H1 (cell line): ENCODE measurements around the gene KNOP1. TPM values are rescaled to one million over a fixed set of nuclear protein-coding genes. Genes with fewer than 3 reads are reported as not detected.
A peak's percentile ranks its signal among the peaks of the same experiment; 100 is the strongest.

Experiments
- CTCF ChIA-PET: fragments of 300-600 bp; sonication (Branson Sonifier 250); formaldehyde crosslinking; loops from one replicate; lab custom pipeline; 2021; ENCODE audit not compliant: partially characterized antibody; lab: Charles Lee
- POLR2A ChIA-PET: fragments of 300-600 bp; sonication (Branson Sonifier 250); formaldehyde crosslinking; loops from one replicate; lab custom pipeline; 2021; ENCODE audit warnings: inconsistent platforms; ENCODE audit not compliant: partially characterized antibody; lab: Charles Lee
- DNase-seq, 2 experiments: peaks; one replicate each; pipeline versions ENCODE4 v3.0.0 to v3.0.0-alpha.2; 2010 to 2022; ENCODE audit warnings: low spot score in 2 of 2, low read depth in 1 of 2, mixed read lengths in 1 of 2
- FAIRE-seq: peaks from 2 replicates; lab custom pipeline; 2011; peaks lifted over from hg19 to GRCh38; lab: Jason Lieb, UNC
- H2AFZ ChIP-seq: 2 replicates; pipeline ENCODE4 v1.8.1; 2012; ENCODE audit warnings: low read length, inconsistent platforms
- H2AK5ac ChIP-seq: 2 replicates; pipeline ENCODE4 v1.6.1; 2013; ENCODE audit warnings: low read depth, low read length
- H2BK120ac ChIP-seq: replicated peaks from 2 replicates; pipeline ENCODE3; 2013; ENCODE audit warnings: low read depth, low read length, inconsistent platforms
- H2BK12ac ChIP-seq: 2 replicates; pipeline ENCODE4 v1.6.1; 2013; ENCODE audit warnings: low read depth, low read length
- H2BK15ac ChIP-seq: 2 replicates; pipeline ENCODE4 v1.6.1; 2013; ENCODE audit warnings: low read length
- H2BK20ac ChIP-seq: 2 replicates; pipeline ENCODE4 v1.6.1; 2013; ENCODE audit warnings: low read length
- H2BK5ac ChIP-seq: 2 replicates; pipeline ENCODE4 v1.6.1; 2013; ENCODE audit warnings: low read depth, low read length
- H3K14ac ChIP-seq: 2 replicates; pipeline ENCODE4 v1.6.1; 2013; ENCODE audit warnings: inconsistent platforms; ENCODE audit not compliant: insufficient read length
- H3K18ac ChIP-seq: 2 replicates; pipeline ENCODE4 v1.6.1; 2013; ENCODE audit warnings: low read length; ENCODE audit errors: extremely low read depth
- H3K23ac ChIP-seq: 2 replicates; pipeline ENCODE4 v1.6.1; 2013; ENCODE audit warnings: inconsistent platforms; ENCODE audit not compliant: insufficient read length
- H3K23me2 ChIP-seq: 2 replicates; pipeline ENCODE4 v1.6.1; 2013; ENCODE audit warnings: low read depth, low read length
- H3K27ac ChIP-seq: 2 replicates; pipeline ENCODE4 v1.6.1; 2011; ENCODE audit warnings: low read depth, low read length, inconsistent platforms
- H3K27me3 ChIP-seq, 4 experiments: replicated peaks in 1 of 4; 1 replicate in 1 of 4; 2 replicates in 3 of 4; pipeline versions ENCODE4 v1.6.1 to v1.8.1; 2011 to 2013; ENCODE audit warnings: low read length in 3 of 4, mild to moderate bottlenecking in 3 of 4, inconsistent platforms in 2 of 4, mixed read lengths in 2 of 4, moderate library complexity in 1 of 4; ENCODE audit not compliant: control insufficient read depth in 3 of 4, insufficient read depth in 3 of 4; ENCODE audit errors: extremely low read depth in 1 of 4
- H3K36me3 ChIP-seq, 4 experiments: 2 replicates each; pipeline versions ENCODE4 v1.6.1 to v1.8.1; 2011 to 2013; ENCODE audit warnings: mild to moderate bottlenecking in 4 of 4, low read length in 3 of 4, moderate library complexity in 2 of 4, control low read depth in 1 of 4, inconsistent platforms in 1 of 4; ENCODE audit not compliant: insufficient read depth in 4 of 4, control insufficient read depth in 2 of 4
- H3K4ac ChIP-seq: replicated peaks from 2 replicates; pipeline ENCODE3; 2013; ENCODE audit warnings: low read length, low read depth, mixed read lengths, inconsistent platforms; ENCODE audit not compliant: insufficient read length
- H3K4me1 ChIP-seq, 4 experiments: replicated peaks in 1 of 4; 1 replicate in 1 of 4; 2 replicates in 3 of 4; pipeline versions ENCODE4 v1.6.1 to v1.8.1; 2011 to 2013; ENCODE audit warnings: low read length in 3 of 4, inconsistent platforms in 2 of 4, mixed read lengths in 1 of 4; ENCODE audit not compliant: insufficient read depth in 4 of 4, control insufficient read depth in 3 of 4
- H3K4me2 ChIP-seq, 2 experiments: 2 replicates each; pipeline versions ENCODE4 v1.6.1 to v1.8.1; 2011 to 2013; ENCODE audit warnings: low read depth in 2 of 2, low read length in 2 of 2, control low read depth in 1 of 2, inconsistent platforms in 1 of 2, mild to moderate bottlenecking in 1 of 2; ENCODE audit not compliant: insufficient read depth in 1 of 2
- H3K4me3 ChIP-seq, 4 experiments: fragments of 200-600, 300-600 bp in 1 of 4; sonication (generic), shearing (Covaris generic), sonication (Bioruptor Twin) in 1 of 4; 2 replicates each; pipeline versions ENCODE4 v1.5.1 to v1.8.1; 2011 to 2016; ENCODE audit warnings: low read length in 4 of 4, low read depth in 3 of 4, control low read depth in 2 of 4, inconsistent platforms in 2 of 4, mild to moderate bottlenecking in 2 of 4, mixed read lengths in 1 of 4, moderate library complexity in 1 of 4; ENCODE audit not compliant: insufficient read depth in 2 of 4; ENCODE audit errors: extremely low read depth in 1 of 4
- H3K56ac ChIP-seq: replicated peaks from 2 replicates; pipeline ENCODE3; 2013; ENCODE audit warnings: low read depth, mild to moderate bottlenecking, mixed read lengths, low read length, inconsistent platforms; ENCODE audit not compliant: insufficient read length
- H3K79me1 ChIP-seq: 2 replicates; pipeline ENCODE4 v1.6.1; 2013; ENCODE audit warnings: low read depth, low read length, control low read depth
- H3K79me2 ChIP-seq, 2 experiments: 2 replicates each; pipeline versions ENCODE4 v1.6.1 to v1.8.1; 2012 to 2013; ENCODE audit warnings: low read length in 2 of 2, mild to moderate bottlenecking in 2 of 2, inconsistent platforms in 1 of 2; ENCODE audit not compliant: insufficient read depth in 2 of 2, control insufficient read depth in 1 of 2
- H3K9ac ChIP-seq, 4 experiments: replicated peaks in 1 of 4; 1 replicate in 1 of 4; 2 replicates in 3 of 4; pipeline versions ENCODE4 v1.6.1 to v1.8.1; 2011 to 2013; ENCODE audit warnings: low read depth in 3 of 4, low read length in 3 of 4, control low read depth in 2 of 4, mild to moderate bottlenecking in 2 of 4, moderate library complexity in 2 of 4, inconsistent platforms in 1 of 4; ENCODE audit errors: extremely low read depth in 1 of 4
- H3K9me3 ChIP-seq, 2 experiments: 2 replicates each; pipeline versions ENCODE4 v1.6.1 to v1.8.1; 2012 to 2013; ENCODE audit warnings: mild to moderate bottlenecking in 2 of 2, moderate library complexity in 2 of 2, control low read depth in 1 of 2, inconsistent platforms in 1 of 2, low read depth in 1 of 2, low read length in 1 of 2, mixed read lengths in 1 of 2; ENCODE audit not compliant: insufficient read depth in 2 of 2
- H4K20me1 ChIP-seq, 2 experiments: replicated peaks in 1 of 2; 2 replicates each; pipeline versions ENCODE3 to v1.8.1; 2011 to 2013; ENCODE audit warnings: inconsistent platforms in 2 of 2, low read length in 2 of 2, mild to moderate bottlenecking in 1 of 2; ENCODE audit not compliant: insufficient read depth in 2 of 2, control insufficient read depth in 1 of 2
- H4K5ac ChIP-seq: 2 replicates; pipeline ENCODE4 v1.6.1; 2013; ENCODE audit warnings: low read length, low read depth, mixed read lengths, inconsistent platforms; ENCODE audit not compliant: insufficient read length
- H4K8ac ChIP-seq: 2 replicates; pipeline ENCODE4 v1.8.0; 2013; ENCODE audit warnings: mild to moderate bottlenecking, moderate library complexity, low read length, inconsistent platforms; ENCODE audit not compliant: insufficient read depth; ENCODE audit errors: extremely low read depth
- H4K91ac ChIP-seq: replicated peaks from 2 replicates; pipeline ENCODE3; 2013; ENCODE audit warnings: low read length, mixed read lengths, inconsistent platforms; ENCODE audit not compliant: insufficient read length
- ATF2 ChIP-seq: IDR thresholded peaks from 2 replicates; pipeline ENCODE4 v1.6.1; 2012; ENCODE audit warnings: low read length, inconsistent platforms
- BCL11A ChIP-seq, 2 experiments: IDR thresholded peaks; one replicate each; pipeline ENCODE4 v1.6.1; 2011; ENCODE audit warnings: low read depth in 2 of 2, low read length in 2 of 2, mild to moderate bottlenecking in 2 of 2
- HDAC6 ChIP-seq: IDR thresholded peaks from one replicate; pipeline ENCODE4 v1.7.1; 2012; ENCODE audit warnings: low read depth, mild to moderate bottlenecking, inconsistent platforms, low read length, moderate library complexity
- RXRA ChIP-seq: IDR thresholded peaks from 2 replicates; pipeline ENCODE4 v1.6.1; 2011; ENCODE audit warnings: low read depth, mild to moderate bottlenecking, low read length, moderate library complexity; ENCODE audit not compliant: insufficient read depth
- TBP ChIP-seq: IDR thresholded peaks from 2 replicates; pipeline ENCODE4 v1.6.1; 2011; ENCODE audit warnings: low read depth, low read length, improper control_type of control experiment
- TCF12 ChIP-seq: IDR thresholded peaks from 2 replicates; pipeline ENCODE4 v1.6.1; 2011; ENCODE audit warnings: low read depth, mild to moderate bottlenecking, low read length
- WGBS, 2 experiments: shearing (Covaris generic) in 1 of 2; methylation state at CpG; one replicate each; pipeline versions ENCODE4 v1.1.6 to v1.1.7; 2013 to 2015; ENCODE audit warnings: low lambda C conversion rate in 2 of 2, mixed read lengths in 2 of 2, inconsistent platforms in 1 of 2, low coverage in 1 of 2, missing lambda C conversion rate in 1 of 2; ENCODE audit not compliant: insufficient replicate concordance in 2 of 2, insufficient coverage in 1 of 2, insufficient read length in 1 of 2; ENCODE audit errors: extremely low coverage in 1 of 2, missing lambda C conversion rate in 1 of 2; 5-methylcytosine and 5-hydroxymethylcytosine counted together
- long read RNA-seq, 2 experiments: library from RNA in 1 of 2; library from capped mRNA in 1 of 2; stranded (forward); transcript quantifications; one replicate each; pipeline ENCODE4 v2.0.0, GENCODE V29; 2021; ENCODE audit warnings: inconsistent platforms in 1 of 2
- polyA minus RNA-seq, 3 experiments: library from RNA; depleted of rRNA, polyadenylated mRNA; stranded (reverse); fragments of >200 nt; gene quantifications; 1 replicate in 2 of 3; 2 replicates in 1 of 3; pipeline ENCODE4 v1.2.3, GENCODE V29; 2011
- polyA plus RNA-seq, 7 experiments: library from polyadenylated mRNA; depleted of rRNA in 3 of 7; stranded (reverse) in 5 of 7; unstranded in 2 of 7; fragments of >200 nt in 5 of 7; fragments of 200-250 nt in 2 of 7; gene quantifications; 1 replicate in 5 of 7; 2 replicates in 1 of 7; 4 replicates in 1 of 7; pipeline versions ENCODE4 v1.2.1 to v1.2.3, GENCODE V29; 2011 to 2013; ENCODE audit warnings: missing spikeins in 2 of 7, mixed read lengths in 2 of 7
- total RNA-seq: library from RNA; stranded (reverse); fragmentation: NEBNext Ultra II Directional; extraction: Animal tissue kit (Norgen Biotek cat#: 25700); gene quantifications from 2 replicates; pipeline ENCODE4 v1.2.1, GENCODE V29; 2021

The KNOP1 gene
- total RNA-seq (80.8 and 87.9 TPM in 2 replicates), polyA plus RNA-seq (2011; rRNA removed) (21.3 and 21.6 TPM in 2 replicates), polyA minus RNA-seq (2011; rRNA and poly(A)+ RNA removed) (48.1 and 53.1 TPM in 2 replicates)
- polyA plus RNA-seq (2011; cell fraction: cytosol; rRNA removed) = 30.6 TPM
- polyA plus RNA-seq (2011; cell fraction: nucleus; rRNA removed) = 28.8 TPM
- polyA plus RNA-seq (2012, experiment 1 of 2) = 79.8 to 109 TPM (median 84.5 TPM) in 4 replicates
- 58.1 TPM for polyA plus RNA-seq (2012, experiment 2 of 2)
- polyA plus RNA-seq (2013, experiment 1 of 2) = 166 TPM
- polyA plus RNA-seq (2013, experiment 2 of 2) = 154 TPM
- 24.3 TPM for polyA minus RNA-seq (2011; cell fraction: cytosol; rRNA and poly(A)+ RNA removed)
- polyA minus RNA-seq (2011; cell fraction: nucleus; rRNA and poly(A)+ RNA removed) = 57.8 TPM
- long read RNA-seq, experiment 1, partial matches to known transcripts = 25 of 44 reads
- long read RNA-seq, experiment 1, other reads (novel, unspliced or antisense) = 17 of 44 reads
- long read RNA-seq, experiment 2, full-length matches to known transcripts = 49 of 125 reads
- long read RNA-seq, experiment 2, partial matches to known transcripts = 64 of 125 reads
- long read RNA-seq, experiment 2, other reads (novel, unspliced or antisense) = 12 of 125 reads

GRCh38 chr16:19717741-19718623 lies at the start of gene KNOP1, which contains the start of gene IQCK:
Gene KNOP1, minus strand, starts transcription at chr16:19718227. Its CDS starts 3,192 bp downstream, at chr16:19715035.
Gene IQCK, plus strand, starts transcription at chr16:19718271. Its CDS starts 36 bp downstream, at chr16:19718307.
- Histone ChIP-seq H3K27ac (peak within 1 kb of the TSS; percentile 94), H3K23me2 (peaks cover 5% of the 10 kb centered on the region), H4K20me1 (peaks cover 13 to 16% of the 10 kb centered on the region in 2 experiments), H2AFZ (peak within 1 kb of the TSS; percentile 77), H2BK5ac (peak within 1 kb of the TSS; percentile 84), H2BK15ac (peak within 1 kb of the TSS; percentile 25), H3K18ac (peak within 1 kb of the TSS; percentile 96), H3K4me3 (peak within 1 kb of the TSS; percentile 96 to 99 (median 97)), H2BK12ac (no peak within 1 kb of the TSS), H2BK120ac (peak within 1 kb of the TSS; percentile 79), H3K56ac (peak within 1 kb of the TSS; percentile 90), H3K4me1 (peaks cover 0 to 13% (median 5%) of the 10 kb centered on the region in 4 experiments; a peak in 5 of 7 replicates), H2BK20ac (no peak within 1 kb of the TSS), H3K79me2 (peaks cover 36 to 68% of the 10 kb centered on the region in 2 experiments), H4K91ac (peak within 1 kb of the TSS; percentile 92), H3K9ac (peak within 1 kb of the TSS; percentile 92 to 96 (median 96)), H3K4ac (peak within 1 kb of the TSS; percentile 96), H4K8ac (peak within 1 kb of the TSS; percentile 97), H4K5ac (peak within 1 kb of the TSS; percentile 92), H3K27me3 (no peaks in the 10 kb centered on the region), H3K9me3 (no peaks in the 10 kb centered on the region), H3K14ac (peak within 1 kb of the TSS; percentile 89), H3K79me1 (peaks cover 2% of the 10 kb centered on the region; the same call in 1 of the 2 replicates), H3K23ac (no peak within 1 kb of the TSS), H2AK5ac (peak within 1 kb of the TSS; percentile 3; the same call in 1 of the 2 replicates), H3K4me2 (peak within 1 kb of the TSS; percentile 87 to 88), H3K36me3 (peaks cover 10 to 25% (median 15%) of the 10 kb centered on the region in 4 experiments; a peak in 7 of 8 replicates)
- FAIRE-seq (no peak), DNase-seq (peak; percentile 78 to 88)
- CTCF ChIA-PET = interaction anchor here (1.8 kb wide), 1 partner anchor 165 kb away, joined by 6 read pairs; no protein-coding TSS in a partner anchor
- 1% methylated on average over 65 of the region's 88 CpGs; no CpG with 5 or more reads in 1 of the 2 experiments for WGBS, 2 experiments
- POLR2A ChIA-PET = interaction anchor here (0.8 to 4.2 kb wide), 23 partner anchors 9 to 958 kb away, joined by 3 to 23 read pairs (median 6); partner anchors contain the start of genes GDE1, GPRC5B and VPS35L
- TF ChIP-seq TCF12 (no peak), TBP (peak; percentile 35; the same call in 1 of the 2 replicates), ATF2 (no peak), BCL11A (IDR thresholded peaks at IDR 0.05; ENCODE audit: low read depth in 2 of 2, low read length in 2 of 2) (no peak), HDAC6 (no peak), RXRA (no peak)
